Heart left ventricle (tissue), 13 donors: ENCODE measurements around the gene MEX3B.

ENCODE experiments used
- CTCF ChIP-seq, 12 donors: fragments of 200-600 bp; sonication (generic) in 4 of 12; IDR thresholded peaks; one replicate each; pipeline versions ENCODE4 v1.5.0 to v1.8.0; 2018 to 2022; ENCODE audit warnings: antibody characterized with exemption in 12 of 12, mild to moderate bottlenecking in 5 of 12
- POLR2A ChIP-seq, 2 donors: fragments of 450-650 bp; IDR thresholded peaks; one replicate each; pipeline ENCODE4 v1.6.1; 2017; ENCODE audit warnings: antibody characterized with exemption in 2 of 2, mild to moderate bottlenecking in 2 of 2, moderate library complexity in 2 of 2
- donor health status: ischemic (EF 13 %, LVEDD 7.1; RV severe dilation, severe dysfunction).
- donor health status: DM: no; HTN: yes; CAD: no.
- donor health status: DM: no; HTN: no; CAD: no.
- donor health status: ischemic (EF 25% LVEDD 6.9; RV normal size, moderate dysfunction).
- donor health status: ischemic (EF 25% LVEDD 5.7; RV mildly dilated, moderate dysfunction).
- donor health status: ischemic (EF 35%, LVEDD 5.7; RV mildly dilated, moderate dysfunction).
- donor health status: nonischemic (EF 11% LVEDD 7.7; RV severe dilation, severe dysfunction).
- donor health status: DM: yes; HTN: yes; CAD: no.
- donor health status: PGD.
- donor health status: ischemic (EF 29% LVEDD 5.4; RV normal size, mild dysfunction).
- donor health status: nonischemic (EF 23%, LVEDD 6.1; RV moderate dilation, normal function).

GRCh38 chr15:82043130-82043673, 2.6 kb downstream of the MEX3B start:
- TF ChIP-seq CTCF (IDR thresholded peaks at IDR 0.05) = no peak
- no peak for TF ChIP-seq POLR2A (IDR thresholded peaks at IDR 0.05)
